GM21619 (cell line): ENCODE measurements around the gene RBM7.

Source experiments
- ATAC-seq: cut with Tn5 transposase; IDR thresholded peaks from one replicate; pipeline ENCODE4 v1.9.1; 2021; ENCODE audit not compliant: unreplicated experiment

RBM7 gene

DNA sequence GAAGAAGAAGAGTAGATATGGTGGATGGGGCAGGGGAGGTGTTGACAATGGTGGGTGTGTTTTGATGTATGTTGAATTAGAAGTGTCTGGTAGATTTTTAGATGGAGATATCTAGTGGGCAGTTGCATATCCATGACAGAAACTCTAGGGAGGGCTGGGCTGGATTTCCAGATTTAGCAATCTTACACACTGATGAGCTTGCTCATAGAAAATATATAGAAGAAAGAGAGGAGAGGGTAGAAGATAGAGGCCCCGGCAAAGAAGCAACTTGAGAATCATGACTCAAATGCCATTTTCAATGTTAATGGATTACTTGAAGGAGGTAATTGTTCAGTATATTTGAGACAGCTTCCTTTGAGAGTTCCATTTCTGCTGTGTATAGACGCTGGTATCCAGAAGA lies 47.0 kb downstream of the RBM7 start:
- ATAC-seq = no peak

- no peak for ATAC-seq
Observed at GRCh38 chr11:114447892-114448291, 47.4 kb downstream of the RBM7 start.

GRCh38 chr11:114448749-114449482 lies 48.5 kb downstream of the RBM7 start:
- no peak for ATAC-seq

GRCh38 chr11:114449845-114450244 lies 49.4 kb downstream of the RBM7 start:
- no peak for ATAC-seq

GRCh38 chr11:114452399-114452798 lies 51.9 kb downstream of the RBM7 start:
- ATAC-seq = no peak
